HG03045 (cell line): ENCODE results near the gene IQCN.

ENCODE experiments used
- ATAC-seq: cut with Tn5 transposase; IDR thresholded peaks from one replicate; pipeline ENCODE4 v1.9.1; 2021; ENCODE audit warnings: mild to moderate bottlenecking, moderate library complexity; ENCODE audit not compliant: unreplicated experiment

Gene IQCN, protein sequence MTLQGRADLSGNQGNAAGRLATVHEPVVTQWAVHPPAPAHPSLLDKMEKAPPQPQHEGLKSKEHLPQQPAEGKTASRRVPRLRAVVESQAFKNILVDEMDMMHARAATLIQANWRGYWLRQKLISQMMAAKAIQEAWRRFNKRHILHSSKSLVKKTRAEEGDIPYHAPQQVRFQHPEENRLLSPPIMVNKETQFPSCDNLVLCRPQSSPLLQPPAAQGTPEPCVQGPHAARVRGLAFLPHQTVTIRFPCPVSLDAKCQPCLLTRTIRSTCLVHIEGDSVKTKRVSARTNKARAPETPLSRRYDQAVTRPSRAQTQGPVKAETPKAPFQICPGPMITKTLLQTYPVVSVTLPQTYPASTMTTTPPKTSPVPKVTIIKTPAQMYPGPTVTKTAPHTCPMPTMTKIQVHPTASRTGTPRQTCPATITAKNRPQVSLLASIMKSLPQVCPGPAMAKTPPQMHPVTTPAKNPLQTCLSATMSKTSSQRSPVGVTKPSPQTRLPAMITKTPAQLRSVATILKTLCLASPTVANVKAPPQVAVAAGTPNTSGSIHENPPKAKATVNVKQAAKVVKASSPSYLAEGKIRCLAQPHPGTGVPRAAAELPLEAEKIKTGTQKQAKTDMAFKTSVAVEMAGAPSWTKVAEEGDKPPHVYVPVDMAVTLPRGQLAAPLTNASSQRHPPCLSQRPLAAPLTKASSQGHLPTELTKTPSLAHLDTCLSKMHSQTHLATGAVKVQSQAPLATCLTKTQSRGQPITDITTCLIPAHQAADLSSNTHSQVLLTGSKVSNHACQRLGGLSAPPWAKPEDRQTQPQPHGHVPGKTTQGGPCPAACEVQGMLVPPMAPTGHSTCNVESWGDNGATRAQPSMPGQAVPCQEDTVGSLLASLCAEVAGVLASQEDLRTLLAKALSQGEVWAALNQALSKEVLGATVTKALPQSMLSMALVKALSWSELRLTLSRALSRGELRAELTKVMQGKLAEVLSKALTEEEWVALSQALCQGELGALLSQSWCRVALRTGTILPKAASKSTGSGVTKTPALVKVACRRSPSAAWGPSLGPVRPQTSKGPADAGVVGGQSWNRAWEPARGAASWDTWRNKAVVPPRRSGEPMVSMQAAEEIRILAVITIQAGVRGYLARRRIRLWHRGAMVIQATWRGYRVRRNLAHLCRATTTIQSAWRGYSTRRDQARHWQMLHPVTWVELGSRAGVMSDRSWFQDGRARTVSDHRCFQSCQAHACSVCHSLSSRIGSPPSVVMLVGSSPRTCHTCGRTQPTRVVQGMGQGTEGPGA (N-terminal part only)

DNA sequence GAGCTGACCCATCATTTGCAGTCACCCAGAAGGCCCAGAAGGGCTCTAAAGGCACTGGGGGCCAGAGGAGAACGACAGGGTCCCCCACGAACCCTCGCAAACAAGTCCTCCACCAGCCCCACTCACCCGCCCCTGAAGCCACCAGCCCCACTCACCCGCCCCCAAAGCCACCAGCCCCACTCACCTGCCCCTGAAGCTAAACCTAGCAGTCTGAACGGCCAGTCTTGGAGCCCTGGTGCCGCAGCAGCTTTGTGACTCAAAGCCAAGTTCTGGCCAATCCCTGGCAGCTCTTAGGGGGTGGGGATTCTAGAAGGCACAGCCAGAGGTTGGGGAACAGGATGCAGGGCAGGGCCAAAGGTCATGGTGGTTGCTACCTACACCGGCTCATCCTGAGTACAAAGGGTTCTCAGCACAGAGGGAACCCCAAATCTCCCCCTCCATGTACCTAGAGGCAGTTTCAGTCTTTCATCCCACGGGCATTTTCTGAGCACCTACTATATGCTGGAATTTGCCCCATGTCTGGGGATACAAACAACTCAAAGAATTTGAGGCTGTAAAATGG lies at the start of gene IQCN:
TSS of gene IQCN (minus strand) at position 234 of the 562 bp plus-strand sequence. CDS start 4,974 bp downstream, outside the sequence.
- ATAC-seq, result no peak

DNA sequence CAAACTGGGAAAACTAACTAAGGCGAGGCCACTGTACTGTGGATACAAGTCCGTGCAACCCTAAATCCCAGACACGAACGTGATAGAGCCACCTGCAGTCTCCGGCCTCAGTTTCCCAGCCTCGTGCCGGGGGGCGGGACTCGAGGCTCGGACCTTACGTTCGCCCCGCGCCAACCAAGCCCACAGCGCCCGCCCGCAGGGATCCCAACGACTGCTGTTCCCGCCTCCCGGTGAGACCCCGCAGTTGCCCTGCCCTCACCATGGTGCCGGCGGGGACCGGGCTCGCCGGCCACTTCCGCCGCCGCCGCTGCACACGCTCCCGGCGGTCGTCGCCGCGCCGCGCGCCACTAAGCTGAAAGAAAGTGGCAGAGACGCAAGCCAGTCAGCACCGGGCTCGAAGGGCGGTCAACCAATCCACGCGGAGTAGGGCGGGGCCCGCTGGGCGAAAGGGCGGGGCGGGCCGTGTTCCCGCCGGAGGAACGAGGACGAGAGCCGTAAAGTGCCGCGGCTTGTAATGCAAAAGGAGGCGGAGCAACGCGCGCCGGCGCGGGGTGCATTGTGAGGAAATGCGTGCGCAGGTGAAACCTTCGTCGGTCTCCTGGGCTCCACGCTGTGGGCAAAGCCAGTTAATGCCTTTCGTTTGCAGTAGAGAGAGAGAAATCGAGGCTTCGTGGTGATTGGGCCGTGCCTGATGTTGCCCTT lies 48.7 kb upstream of the IQCN start, which contains the start of gene LSM4:
TSS of gene LSM4 (minus strand) at position 318 of the 702 bp plus-strand sequence. CDS start at position 262, 56 bp downstream.
- ATAC-seq, result peak; percentile 90

DNA sequence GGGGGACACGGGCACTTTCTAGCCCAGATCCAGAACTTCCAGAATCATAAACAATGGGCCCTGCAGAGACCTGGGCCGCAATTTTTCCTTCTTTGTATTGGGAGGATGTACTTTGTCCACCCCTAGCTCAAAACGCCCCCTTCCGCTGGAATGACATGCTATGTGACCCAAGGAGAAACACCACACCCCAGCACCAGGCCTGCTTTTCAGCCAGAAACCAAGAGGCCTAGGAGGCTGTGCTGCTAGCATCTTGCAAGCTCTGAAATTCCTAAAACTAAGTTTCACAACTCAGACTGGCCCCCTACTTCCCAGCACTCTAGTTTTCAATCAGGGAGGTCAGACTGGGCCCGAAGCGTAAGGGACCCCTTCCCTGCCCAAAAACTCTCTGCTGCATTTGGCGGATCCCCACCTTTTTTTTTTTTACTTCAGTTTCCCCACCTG lies 48.1 kb upstream of the IQCN start:
- ATAC-seq, result no peak

DNA sequence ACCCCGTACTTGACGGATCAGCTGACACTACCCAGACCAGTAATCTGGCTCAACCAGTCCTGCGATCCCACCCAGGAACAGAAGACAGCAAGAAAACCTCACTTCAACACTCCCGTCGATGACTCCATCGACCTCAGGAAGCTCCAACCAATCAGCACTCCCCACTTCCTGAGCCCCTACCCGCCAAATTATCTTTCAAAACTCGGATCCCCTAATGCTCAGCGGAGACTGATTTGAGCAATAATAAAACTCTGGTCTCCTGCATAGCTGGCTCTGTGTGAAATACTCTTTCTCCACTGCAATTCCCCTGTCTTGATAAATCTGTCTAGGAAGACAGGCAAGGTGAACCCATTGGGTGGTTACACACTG lies 47.5 kb upstream of the IQCN start:
- ATAC-seq, result no peak

DNA sequence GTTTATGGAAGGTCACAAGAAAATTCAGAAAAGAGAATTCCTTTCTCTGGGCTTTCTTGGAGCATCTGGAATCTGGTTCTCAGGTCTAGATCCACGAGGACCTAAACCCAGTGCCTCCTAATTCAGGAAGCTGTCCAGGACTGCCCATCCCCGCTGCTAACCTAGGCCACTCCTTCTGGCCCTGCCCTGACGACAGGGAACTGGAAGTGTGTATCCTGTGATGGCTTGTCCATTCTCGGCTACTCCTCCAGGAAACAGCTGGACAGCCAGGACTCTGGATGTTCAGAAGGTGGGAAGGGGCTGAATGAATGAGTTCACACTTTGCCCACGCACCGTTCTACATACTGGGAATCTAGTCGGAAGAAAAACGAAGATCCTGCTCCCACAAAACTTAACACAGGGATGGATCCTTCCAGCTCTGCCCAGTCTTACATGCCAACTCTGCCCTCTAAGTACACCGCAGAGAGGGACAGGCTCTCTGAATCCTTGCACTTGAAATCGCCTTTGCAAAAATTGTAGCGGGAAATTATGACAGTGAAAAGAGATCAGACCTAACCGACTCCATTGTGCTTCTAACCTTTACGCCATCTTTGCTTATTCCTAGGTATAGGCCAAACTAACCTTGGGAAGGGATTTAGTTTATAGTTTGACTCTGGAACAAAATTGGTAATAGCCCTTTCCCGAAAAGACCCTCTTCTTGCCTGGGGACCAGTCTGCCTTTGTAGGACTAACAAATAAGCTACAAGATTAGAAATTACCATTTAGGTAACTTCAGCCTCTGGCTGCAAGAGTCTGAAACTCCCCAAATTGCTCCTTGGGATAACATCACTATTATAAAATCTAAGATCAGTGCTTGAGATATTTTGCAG lies 46.8 kb upstream of the IQCN start:
- ATAC-seq, result no peak

DNA sequence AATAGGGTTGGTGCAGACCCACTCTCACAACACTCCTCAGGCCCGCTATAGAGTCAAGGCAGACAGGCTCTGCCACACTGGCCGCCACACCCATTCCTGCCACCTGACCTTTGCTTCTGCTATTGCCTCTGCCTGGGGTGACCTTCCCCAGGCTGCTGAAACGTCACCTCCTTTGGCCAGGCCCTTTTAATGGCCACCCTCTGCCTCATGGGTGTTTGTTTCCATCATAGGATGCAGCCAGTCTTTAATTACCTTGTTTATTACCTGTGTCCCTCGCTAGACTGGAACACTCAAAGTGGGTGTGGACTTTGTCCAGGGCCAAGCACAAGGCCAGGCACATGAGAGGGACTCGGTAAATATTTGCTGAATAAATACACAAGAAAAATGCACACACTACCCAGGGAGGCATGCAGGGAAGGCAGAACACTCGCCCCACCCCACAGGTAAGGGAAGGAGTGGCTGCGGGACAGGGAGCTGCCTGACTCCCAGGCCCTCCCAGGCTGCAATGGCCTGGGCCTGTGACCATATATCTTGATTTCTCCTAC lies 45.4 kb upstream of the IQCN start:
- ATAC-seq, result no peak

DNA sequence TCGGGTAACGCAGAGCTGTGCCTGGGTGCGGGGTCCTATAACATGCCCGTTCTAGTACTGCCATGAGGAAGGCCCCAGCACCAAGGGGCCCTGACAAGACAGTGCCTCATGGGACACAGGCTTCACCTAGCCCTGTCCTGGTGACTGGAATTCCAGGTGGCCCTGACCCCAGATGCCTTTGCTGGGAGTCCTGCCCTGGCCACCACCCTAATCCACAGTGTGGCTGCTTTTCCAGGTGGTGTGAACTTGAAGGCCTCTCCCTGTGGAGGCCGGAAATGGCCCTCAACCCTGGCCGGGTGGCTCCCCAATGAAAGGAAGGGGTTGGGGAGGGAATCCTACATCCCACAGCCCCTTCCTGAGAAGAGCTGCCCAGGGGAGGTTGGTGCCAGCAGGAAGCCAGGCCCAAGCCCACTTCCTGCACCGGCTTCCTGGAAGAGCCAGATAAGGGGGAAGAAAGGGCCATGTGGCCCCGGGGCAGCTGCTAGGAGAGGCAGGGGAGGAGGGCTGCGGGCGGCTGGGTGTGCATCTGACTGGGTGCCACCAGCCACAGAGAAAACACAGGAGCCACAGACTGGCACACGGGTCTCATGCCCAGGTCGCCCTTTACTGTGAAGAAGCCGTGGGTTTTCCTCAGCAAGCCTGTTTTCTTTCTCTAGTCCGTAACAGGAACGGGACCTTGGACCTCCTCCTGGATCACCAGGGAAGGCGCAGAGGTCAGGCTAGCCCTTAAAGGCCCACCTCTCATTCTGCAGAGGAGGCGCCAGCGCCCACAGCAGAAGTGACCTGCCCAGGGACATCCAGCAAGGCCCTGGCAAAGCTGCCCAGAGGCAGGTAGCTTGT lies 43.9 kb upstream of the IQCN start:
- ATAC-seq, result no peak

DNA sequence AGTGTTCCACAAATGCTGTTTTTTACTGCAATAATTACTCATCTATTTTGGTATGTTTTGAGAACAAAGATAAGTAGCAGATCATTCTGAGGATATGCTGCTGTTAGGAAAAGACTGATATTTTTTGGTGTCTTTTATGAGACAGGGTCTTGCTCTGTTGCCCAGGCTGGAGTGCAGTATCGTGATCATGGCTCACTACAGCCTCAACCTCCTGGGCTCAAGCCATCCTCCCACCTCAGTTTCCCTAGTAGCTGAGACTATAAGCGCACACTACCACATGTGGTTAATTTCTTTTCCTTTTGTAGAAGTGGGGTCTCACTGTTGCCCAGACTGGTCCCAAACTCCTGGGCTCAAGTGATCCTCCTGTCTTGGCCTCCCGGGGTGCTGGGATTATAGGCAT lies 39.1 kb upstream of the IQCN start:
- ATAC-seq, result no peak

DNA sequence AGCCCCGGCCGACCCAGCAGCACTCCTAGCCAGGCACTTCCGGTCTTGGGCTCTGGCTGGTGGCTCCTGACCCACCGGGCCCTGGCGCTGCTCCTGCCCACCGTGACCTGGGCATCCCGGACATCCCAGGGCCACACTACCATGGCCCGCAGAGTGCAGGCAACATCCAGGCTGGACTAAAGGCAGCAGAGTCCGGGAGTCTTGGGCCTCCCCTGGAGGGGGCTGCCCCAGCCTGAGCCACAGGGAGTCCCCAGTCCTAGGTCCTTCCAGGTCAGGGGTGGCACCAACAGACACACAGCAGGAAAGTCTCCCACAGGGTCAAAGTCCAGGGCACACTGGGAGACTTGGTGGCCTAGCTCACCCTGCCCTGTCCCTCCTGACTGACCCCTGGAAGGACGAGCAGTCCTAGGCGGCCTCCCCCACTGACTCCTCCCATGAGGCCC lies 37.9 kb upstream of the IQCN start:
- ATAC-seq, result no peak

DNA sequence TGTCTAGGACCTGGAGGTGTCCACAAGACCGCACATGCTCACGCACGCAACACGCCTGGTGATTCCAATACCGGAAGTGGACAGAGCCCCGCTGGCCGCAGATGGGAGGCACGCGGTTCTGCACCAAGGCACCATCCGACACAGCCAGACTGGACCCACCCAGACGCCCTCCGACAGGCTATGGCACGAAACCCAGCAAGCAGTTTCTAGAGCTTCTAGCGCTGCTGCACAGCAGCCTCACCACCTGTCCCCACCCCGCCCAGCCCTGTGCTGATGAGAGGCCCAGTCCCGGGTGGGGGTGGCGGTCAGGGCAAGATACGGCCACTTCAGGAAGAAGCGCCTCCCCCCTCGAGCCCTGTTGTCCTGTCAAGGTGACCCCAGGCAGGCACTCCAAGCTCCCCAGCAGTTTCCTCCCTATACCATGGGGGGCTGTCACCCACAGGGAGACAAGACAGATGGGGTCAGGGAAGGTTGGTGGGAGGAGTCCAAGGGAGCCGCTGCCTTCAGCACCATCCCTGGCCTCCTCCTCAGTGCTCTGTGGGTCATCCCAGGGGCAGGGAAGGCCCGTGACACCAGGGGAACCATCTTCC lies 37.3 kb upstream of the IQCN start:
- no peak for ATAC-seq

DNA sequence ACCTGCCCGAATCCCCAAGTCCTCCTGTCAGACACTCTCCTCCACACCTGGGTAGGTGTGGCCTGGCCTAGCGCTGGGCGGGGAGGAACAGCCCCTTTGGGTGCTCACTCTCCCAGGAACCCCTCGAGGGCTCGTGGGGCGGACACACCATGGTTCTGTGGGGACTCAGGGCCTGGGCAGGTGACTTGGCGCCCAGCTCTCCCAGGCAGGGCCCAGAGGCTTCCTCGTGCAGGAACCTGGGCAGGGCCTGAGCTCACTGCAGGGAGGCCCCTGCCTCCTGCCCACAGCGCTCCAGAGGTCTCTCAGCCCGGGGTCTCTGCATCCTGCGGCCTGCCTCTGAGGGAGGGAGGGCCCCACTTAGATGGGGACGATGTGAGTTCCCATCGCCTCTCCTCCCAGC lies 36.7 kb upstream of the IQCN start:
- ATAC-seq, result no peak

DNA sequence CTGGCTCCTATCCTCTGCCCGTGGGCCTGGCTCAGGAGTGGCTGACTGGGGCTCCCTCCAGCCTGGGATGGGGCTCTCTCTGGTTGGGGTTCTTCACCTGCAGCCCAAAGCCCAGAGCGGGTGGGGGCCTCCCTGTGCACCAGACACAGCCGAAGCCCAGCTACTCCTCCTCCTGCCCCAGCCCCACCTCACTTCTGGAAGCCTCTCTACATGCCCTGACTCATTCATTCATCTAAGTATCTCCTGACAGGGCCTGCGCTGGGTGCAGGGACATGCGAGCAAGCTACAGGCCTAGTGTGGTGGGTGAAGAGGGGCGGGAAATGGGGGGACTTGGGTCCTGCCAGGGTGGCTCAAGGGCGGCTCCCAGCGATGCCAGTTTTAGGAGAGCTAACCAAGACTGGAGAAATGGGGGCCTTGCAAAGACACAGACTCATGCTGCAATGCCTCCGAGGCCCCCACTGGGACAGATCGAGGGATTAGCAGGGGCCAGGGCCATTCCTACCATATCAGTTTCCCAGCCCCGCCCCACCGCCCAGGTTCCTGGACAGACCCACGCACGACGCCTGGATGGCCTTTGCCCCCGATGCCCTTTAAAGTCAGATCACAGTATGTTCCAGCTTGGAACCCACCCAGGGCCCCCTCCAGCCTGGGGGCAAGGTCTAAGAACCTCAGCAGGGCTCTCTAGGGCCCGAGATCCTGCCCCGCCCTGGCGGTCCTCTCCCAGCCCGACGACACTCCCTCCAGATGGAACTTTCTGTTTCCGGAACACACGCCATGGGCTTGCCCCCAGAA lies 36.1 kb upstream of the IQCN start:
- no peak for ATAC-seq

DNA sequence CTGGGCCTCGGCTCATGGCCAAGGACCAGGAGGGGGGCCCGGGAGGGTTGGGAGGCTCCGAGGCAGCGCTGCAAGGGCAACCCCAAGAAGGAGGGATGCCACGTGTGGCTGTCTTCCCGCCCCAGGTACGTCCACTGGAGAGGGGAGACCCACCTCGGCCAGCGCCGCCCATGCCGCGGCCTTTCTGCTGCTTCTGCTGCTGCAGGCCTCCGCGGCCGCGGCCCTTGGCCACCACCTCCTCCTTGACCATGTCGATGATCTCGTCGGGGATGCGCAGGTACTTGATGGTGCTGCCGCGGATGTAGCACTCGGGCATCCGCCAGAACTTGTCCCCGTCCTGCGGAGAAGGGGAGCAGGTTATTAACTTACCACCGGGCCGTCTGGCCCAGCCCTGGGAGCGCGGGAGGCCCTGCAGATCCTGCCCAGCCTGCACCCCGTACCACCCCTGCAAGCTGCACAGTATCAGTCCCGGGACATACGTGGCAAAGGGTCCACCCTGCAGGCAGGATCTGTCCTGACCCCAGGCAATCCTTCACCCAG lies 35.3 kb upstream of the IQCN start:
- ATAC-seq, result no peak

DNA sequence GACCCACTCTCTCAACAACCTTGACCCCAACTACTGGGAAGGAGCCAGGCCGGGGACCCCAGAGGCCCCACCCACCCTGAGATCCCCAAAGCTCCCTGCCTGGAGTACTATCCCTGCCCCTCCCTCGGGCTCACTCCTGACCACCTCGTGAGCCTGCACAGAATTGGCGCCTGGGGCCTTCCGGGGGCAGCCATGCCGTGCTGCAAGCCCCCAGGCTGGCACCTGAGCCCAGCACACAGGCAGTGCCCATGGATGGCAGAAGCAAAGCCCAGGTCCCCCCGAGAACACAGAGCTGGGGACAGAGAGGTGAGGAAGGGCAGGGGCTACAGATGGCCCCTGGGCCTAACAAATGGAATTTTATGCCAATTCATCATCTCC lies 34.7 kb upstream of the IQCN start:
- no peak for ATAC-seq

DNA sequence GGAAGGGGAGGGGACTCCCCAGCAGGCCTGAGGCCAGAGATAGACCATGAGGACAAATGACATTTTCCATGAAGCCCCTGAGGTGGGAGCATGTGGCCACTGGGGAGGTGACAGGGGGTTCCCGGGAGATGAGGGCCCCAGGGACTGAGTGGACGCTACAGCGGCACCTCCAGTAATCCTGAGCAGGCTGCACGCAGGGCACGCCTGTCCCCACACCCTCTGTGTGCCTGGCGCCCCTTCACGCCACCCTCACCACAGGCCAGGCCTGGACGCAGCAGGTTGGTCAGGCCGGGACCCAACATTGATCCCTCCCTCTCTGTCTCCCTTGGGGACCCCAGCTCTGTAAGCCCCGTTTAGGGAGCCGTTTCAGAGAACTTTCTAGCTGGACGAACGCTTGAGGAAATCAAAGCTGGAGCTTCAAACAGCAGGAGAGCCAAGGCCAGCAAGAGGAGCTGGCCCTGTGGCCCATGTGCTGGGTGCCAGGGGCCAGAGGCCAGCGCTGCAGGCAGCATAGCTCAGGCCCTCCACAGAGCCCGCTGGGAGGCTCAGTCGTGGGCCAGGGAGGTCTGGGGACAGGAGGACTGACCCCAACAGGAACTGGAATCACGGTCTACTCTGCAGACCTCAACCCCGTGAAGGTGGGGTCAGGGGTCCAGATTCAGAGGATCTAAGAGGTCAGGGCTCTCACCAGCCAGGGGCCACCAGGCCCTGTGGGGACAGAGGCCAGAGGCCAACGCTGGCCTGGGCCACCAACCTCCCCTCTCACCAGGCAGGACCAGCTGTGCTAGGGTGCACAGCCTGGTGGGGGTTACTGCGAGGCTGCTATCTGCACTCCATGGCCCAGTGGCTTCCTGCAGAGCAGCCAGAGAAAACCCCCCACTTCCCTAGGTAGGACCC lies 34.0 kb upstream of the IQCN start:
- no peak for ATAC-seq
